Brain microvascular endothelial cell (primary cell): ENCODE results near the gene NAGLU.
"Not testable (repeated sequence)": the region's sequence is repeated elsewhere in the genome, so short reads cannot be mapped to it uniquely, and the experiment has no call there.

Experiments used
- DNase-seq: peaks from one replicate; pipeline ENCODE4 v3.0.0-alpha.2; 2020
- H3K27ac ChIP-seq: fragments of 250-450 bp; sonication (Bioruptor Pico); 2 replicates; pipeline ENCODE4 v1.5.1; 2020; ENCODE audit warnings: mild to moderate bottlenecking, moderate library complexity
- H3K27me3 ChIP-seq: fragments of 250-450 bp; sonication (Bioruptor Pico); replicated peaks from 2 replicates; pipeline ENCODE4 v1.5.1; 2020; ENCODE audit warnings: mild to moderate bottlenecking
- H3K36me3 ChIP-seq: fragments of 250-450 bp; sonication (Bioruptor Pico); replicated peaks from 2 replicates; pipeline ENCODE4 v1.5.1; 2020; ENCODE audit warnings: mild to moderate bottlenecking
- H3K4me3 ChIP-seq: 2 replicates; pipeline ENCODE4 v1.5.1; 2011; ENCODE audit warnings: low read depth, mild to moderate bottlenecking, control low read depth, low read length, moderate library complexity
- CTCF ChIP-seq: IDR thresholded peaks from 2 replicates; pipeline ENCODE4 v1.5.1; 2011; ENCODE audit warnings: low read depth, mild to moderate bottlenecking, moderate library complexity, low read length, control low read depth, inconsistent platforms; ENCODE audit errors: missing control alignments
- in situ Hi-C: cut with HindIII; loops from 2 replicates; pipeline ENCODE4 v1.10.0; 2017; ENCODE audit warnings: low sequenced_read_pairs, low pct_ligation_motif_present

Gene NAGLU

DNA sequence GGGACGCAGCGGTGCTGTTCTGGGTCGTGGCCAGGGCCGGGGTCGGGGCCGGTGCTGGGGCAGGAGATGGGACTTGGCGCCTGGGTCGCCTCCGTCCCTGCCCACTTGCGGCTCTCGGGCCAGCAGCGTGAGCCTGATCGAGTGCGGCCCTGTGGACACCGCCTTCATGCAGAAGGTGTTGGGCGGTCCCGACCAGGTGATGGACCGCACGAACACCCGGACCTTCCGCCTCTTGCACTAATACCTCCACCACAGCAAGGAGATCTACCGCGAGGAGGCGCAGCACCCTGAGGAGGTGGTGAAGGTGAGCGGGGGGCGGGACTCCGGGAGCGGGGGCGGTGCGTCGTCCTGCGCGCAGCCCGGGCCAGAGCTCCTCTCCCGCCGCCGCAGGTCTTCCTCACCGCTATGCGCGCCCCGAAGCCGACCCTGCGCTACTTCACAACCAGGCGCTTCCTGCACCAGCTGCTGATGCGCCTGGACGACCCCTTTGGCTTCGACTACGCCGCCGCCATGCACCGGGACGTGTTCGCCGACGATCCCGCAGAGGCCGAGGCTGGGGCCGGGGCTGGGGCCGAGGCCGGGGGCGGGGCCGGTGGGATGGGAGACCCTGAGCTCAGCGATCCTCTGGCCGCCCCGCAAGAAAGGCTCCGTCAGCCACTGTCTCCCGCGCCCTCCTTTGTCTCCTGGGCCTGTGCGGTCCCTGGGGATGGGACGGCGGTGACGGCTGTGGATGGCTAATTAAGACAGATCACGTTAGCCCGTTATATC, 12.2 kb downstream of the NAGLU start:
- TF ChIP-seq CTCF: peak; percentile 57
- no peak for DNase-seq
- Histone ChIP-seq H3K4me3 (peak overlapping the region; percentile 45), H3K27me3 (no peaks in the 10 kb centered on the region), H3K27ac (no peak overlapping the region), H3K36me3 (no peaks in the 10 kb centered on the region)
- in situ Hi-C loops: no loop called here

DNA sequence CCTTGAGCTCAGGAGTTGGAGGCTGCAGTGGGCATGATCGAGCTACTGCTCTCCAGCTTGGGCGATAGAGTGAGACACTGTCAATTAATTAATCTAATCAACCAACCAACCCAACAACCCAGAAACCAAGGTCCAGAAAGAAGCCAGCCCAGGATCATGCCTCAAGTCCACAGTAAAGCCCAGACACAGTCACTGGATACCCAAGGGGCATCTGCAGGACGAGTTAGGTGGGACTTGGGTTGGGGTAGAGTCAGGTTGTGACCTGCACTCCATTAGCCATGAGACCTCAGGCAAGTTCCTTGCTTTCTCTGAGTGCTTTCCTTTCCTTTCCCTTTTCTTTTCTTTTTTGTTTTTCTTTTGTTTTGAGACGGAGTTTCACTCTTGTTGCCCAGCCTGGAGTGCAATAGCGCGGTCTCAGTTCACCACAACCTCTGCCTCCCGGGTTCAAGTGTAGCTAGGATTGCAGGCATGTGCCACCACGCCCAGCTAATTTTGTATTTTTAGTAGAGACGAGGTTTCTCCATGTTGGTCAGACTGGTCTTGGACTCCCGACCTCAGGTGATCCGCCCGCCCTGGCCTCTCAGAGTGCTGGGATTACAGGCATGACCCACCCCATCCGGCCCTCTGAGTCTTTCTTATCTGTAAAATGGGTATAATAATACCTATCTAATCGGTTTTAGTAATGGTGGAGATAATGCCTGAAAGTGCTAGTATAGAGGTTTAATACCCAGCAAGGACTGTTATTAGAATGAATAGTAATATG, 13.1 kb downstream of the NAGLU start:
- no peak for DNase-seq
- in situ Hi-C loops: no loop called here
- H3K27me3 ChIP-seq: no peaks in the 10 kb centered on the region
- no peak overlapping the region for H3K27ac ChIP-seq
- no peak overlapping the region for H3K4me3 ChIP-seq
- TF ChIP-seq CTCF: no peak
- no peaks in the 10 kb centered on the region for H3K36me3 ChIP-seq

DNA sequence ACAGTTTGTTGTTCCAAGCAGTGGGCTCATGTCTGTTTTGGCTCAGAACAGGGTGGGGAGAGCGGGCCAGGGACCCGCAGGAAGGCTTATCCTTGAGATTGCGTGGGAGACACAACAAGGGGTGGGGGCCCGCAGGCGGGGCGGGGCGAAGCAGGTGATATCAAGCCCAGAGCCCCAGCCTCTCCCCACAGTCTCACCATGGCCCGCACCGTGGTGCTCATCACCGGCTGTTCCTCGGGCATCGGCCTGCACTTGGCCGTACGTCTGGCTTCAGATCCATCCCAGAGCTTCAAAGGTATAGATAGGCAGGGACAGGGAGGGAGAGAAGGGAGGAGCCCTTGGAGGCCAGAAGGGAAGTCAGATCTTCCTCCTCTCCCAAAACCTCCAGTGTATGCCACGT, 16.7 kb downstream of the NAGLU start, which contains the start of gene HSD17B1:
HSD17B1 (plus strand) TSS at position 188 of the 400 bp plus-strand sequence; CDS start at position 199, 11 bp downstream.
- in situ Hi-C loops, H3K36me3 ChIP-seq, DNase-seq, H3K27me3 ChIP-seq, H3K27ac ChIP-seq: not testable (repeated sequence)
- H3K4me3 ChIP-seq: peak within 1 kb of the TSS; percentile 91

DNA sequence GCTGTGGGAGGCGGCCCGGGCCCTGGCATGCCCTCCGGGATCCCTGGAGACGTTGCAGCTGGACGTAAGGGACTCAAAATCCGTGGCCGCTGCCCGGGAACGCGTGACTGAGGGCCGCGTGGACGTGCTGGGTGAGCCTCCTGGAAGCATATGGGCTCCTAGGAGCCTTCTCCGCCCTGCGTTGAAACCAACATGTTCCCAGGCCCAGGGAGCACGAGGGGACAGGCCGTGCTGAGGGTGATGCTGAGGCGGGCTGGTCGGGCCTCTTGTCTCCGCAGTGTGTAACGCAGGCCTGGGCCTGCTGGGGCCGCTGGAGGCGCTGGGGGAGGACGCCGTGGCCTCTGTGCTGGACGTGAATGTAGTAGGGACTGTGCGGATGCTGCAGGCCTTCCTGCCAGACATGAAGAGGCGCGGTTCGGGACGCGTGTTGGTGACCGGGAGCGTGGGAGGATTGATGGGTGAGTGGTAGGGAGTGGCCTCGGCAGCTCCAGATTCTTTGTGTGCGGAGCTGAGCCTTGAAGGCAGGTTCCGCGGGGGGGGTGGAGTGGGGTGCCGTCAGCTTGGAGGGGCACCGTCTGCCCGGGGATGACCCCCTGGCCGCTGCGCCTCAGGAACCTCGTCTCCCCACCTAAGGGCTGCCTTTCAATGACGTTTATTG, 17.2 kb downstream of the NAGLU start:
- peak overlapping the region; percentile 91 for H3K4me3 ChIP-seq
- H3K36me3 ChIP-seq: no peaks in the 10 kb centered on the region
- H3K27me3 ChIP-seq: no peaks in the 10 kb centered on the region
- DNase-seq: no peak
- H3K27ac ChIP-seq: no peak overlapping the region
- in situ Hi-C loops: no loop called here
- no peak for TF ChIP-seq CTCF

- no peak for TF ChIP-seq CTCF
- peak overlapping the region; percentile 91 for H3K4me3 ChIP-seq
- H3K27ac ChIP-seq: peak overlapping the region; percentile 78
- no peaks in the 10 kb centered on the region for H3K27me3 ChIP-seq
- no peaks in the 10 kb centered on the region for H3K36me3 ChIP-seq
- in situ Hi-C loops: no loop called here
- DNase-seq: no peak
These were observed 17.8 kb downstream of the NAGLU start for GRCh38 chr17:42553866-42554249.
